ENCODE measurements around the gene STRA6.

DNA sequence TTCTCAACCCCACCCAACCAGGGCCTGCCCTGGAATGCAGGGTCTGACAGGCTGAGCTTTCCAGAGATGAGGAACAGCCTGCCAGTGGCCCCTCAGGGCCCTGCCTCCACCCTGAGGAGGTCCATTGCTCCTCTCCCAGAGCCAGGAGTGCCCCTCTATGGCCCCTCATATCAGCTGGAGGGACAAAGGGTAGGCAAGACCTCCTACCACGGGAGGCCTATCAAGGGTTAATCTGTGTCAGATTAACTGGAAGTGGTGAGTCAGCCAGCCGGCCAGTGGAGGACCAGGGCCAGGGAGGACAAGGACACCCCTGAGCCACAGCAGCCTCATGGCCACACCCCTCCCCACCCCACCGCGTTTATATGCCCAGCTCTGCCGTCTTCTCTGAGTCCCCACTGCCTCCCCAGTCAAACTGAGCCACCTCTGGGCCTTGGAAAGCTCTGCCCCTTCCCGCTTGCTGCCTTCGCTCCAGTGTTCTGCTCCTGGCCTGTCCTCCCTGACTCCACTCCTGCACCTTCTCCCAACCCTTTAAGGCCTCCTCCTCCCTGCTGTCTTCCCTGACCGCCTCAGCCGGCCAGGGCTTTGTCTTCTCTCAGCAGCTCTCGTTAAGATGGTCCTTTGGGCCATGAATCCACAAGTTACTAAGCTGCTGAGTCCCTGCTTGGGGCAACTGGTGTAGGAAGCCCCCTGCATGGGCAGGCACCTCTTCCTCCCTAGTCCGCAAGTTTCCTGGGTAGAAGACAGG lies 40.0 kb upstream of the STRA6 start:
- TF ChIP-seq, protein P1, sequence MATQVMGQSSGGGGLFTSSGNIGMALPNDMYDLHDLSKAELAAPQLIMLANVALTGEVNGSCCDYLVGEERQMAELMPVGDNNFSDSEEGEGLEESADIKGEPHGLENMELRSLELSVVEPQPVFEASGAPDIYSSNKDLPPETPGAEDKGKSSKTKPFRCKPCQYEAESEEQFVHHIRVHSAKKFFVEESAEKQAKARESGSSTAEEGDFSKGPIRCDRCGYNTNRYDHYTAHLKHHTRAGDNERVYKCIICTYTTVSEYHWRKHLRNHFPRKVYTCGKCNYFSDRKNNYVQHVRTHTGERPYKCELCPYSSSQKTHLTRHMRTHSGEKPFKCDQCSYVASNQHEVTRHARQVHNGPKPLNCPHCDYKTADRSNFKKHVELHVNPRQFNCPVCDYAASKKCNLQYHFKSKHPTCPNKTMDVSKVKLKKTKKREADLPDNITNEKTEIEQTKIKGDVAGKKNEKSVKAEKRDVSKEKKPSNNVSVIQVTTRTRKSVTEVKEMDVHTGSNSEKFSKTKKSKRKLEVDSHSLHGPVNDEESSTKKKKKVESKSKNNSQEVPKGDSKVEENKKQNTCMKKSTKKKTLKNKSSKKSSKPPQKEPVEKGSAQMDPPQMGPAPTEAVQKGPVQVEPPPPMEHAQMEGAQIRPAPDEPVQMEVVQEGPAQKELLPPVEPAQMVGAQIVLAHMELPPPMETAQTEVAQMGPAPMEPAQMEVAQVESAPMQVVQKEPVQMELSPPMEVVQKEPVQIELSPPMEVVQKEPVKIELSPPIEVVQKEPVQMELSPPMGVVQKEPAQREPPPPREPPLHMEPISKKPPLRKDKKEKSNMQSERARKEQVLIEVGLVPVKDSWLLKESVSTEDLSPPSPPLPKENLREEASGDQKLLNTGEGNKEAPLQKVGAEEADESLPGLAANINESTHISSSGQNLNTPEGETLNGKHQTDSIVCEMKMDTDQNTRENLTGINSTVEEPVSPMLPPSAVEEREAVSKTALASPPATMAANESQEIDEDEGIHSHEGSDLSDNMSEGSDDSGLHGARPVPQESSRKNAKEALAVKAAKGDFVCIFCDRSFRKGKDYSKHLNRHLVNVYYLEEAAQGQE (IDR thresholded peaks at IDR 0.05; ENCODE audit: low read depth, low read length): no peak
- TF ChIP-seq, protein P2, sequence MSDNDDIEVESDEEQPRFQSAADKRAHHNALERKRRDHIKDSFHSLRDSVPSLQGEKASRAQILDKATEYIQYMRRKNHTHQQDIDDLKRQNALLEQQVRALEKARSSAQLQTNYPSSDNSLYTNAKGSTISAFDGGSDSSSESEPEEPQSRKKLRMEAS (IDR thresholded peaks at IDR 0.05; ENCODE audit: low read depth): 0 out of 2 replicates have a peak, but pooled peaks have one; percentile 13
- TF ChIP-seq, protein P3, sequence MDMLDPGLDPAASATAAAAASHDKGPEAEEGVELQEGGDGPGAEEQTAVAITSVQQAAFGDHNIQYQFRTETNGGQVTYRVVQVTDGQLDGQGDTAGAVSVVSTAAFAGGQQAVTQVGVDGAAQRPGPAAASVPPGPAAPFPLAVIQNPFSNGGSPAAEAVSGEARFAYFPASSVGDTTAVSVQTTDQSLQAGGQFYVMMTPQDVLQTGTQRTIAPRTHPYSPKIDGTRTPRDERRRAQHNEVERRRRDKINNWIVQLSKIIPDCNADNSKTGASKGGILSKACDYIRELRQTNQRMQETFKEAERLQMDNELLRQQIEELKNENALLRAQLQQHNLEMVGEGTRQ (IDR thresholded peaks at IDR 0.05; ENCODE audit: borderline replicate concordance, low read depth, low read length): no peak
- TF ChIP-seq, protein P4, sequence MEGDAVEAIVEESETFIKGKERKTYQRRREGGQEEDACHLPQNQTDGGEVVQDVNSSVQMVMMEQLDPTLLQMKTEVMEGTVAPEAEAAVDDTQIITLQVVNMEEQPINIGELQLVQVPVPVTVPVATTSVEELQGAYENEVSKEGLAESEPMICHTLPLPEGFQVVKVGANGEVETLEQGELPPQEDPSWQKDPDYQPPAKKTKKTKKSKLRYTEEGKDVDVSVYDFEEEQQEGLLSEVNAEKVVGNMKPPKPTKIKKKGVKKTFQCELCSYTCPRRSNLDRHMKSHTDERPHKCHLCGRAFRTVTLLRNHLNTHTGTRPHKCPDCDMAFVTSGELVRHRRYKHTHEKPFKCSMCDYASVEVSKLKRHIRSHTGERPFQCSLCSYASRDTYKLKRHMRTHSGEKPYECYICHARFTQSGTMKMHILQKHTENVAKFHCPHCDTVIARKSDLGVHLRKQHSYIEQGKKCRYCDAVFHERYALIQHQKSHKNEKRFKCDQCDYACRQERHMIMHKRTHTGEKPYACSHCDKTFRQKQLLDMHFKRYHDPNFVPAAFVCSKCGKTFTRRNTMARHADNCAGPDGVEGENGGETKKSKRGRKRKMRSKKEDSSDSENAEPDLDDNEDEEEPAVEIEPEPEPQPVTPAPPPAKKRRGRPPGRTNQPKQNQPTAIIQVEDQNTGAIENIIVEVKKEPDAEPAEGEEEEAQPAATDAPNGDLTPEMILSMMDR (IDR thresholded peaks at IDR 0.05): no peak
- TF ChIP-seq MEF2A (IDR thresholded peaks at IDR 0.05; ENCODE audit: borderline replicate concordance, low read depth) (no peak), GABPA (IDR thresholded peaks at IDR 0.05; ENCODE audit: low read depth) (no peak), RAD21 (IDR thresholded peaks at IDR 0.05; ENCODE audit: low read length) (no peak), FOXM1 (IDR thresholded peaks at IDR 0.05; ENCODE audit: low read depth) (no peak)
